RWPE2 (cell line): Measurements from ENCODE around the gene GNG11.

Experiments used
- ATAC-seq: fragments of 200-7000 bp; cut with Tn5 transposase; 3 replicates; pipeline ENCODE4 v1.9.1; 2021; ENCODE audit warnings: low read depth
- DNase-seq: peaks from one replicate; pipeline ENCODE4 v3.0.0-alpha.2; 2020; ENCODE audit warnings: low spot score
- H3K27ac ChIP-seq: fragments of 450-650 bp; 2 replicates; pipeline ENCODE4 v1.5.1; 2017; ENCODE audit warnings: mild to moderate bottlenecking; ENCODE audit not compliant: poor library complexity, severe bottlenecking
- H3K27me3 ChIP-seq: fragments of 250-450 bp; sonication (Bioruptor Pico); 2 replicates; pipeline ENCODE4 v1.5.1; 2021; ENCODE audit warnings: mild to moderate bottlenecking, moderate library complexity; ENCODE audit not compliant: insufficient read depth, poor library complexity, severe bottlenecking
- H3K36me3 ChIP-seq: fragments of 250-450 bp; sonication (Bioruptor Pico); 2 replicates; pipeline ENCODE4 v1.5.1; 2020; ENCODE audit warnings: low read depth, mild to moderate bottlenecking, moderate library complexity
- H3K4me1 ChIP-seq: fragments of 250-450 bp; sonication (Bioruptor Pico); 2 replicates; pipeline ENCODE4 v1.5.1; 2021; ENCODE audit warnings: mild to moderate bottlenecking, moderate library complexity; ENCODE audit not compliant: insufficient read depth, poor library complexity, severe bottlenecking
- H3K4me3 ChIP-seq: fragments of 250-450 bp; sonication (Bioruptor Pico); 2 replicates; pipeline ENCODE4 v1.5.1; 2021; ENCODE audit warnings: mild to moderate bottlenecking, moderate library complexity; ENCODE audit not compliant: severe bottlenecking
- H3K9me3 ChIP-seq: fragments of 250-450 bp; sonication (Bioruptor Pico); 2 replicates; pipeline ENCODE4 v1.5.1; 2021; ENCODE audit warnings: mild to moderate bottlenecking, moderate library complexity; ENCODE audit not compliant: severe bottlenecking
- TF ChIP-seq, protein P1 (sequence below): fragments of 450-650 bp; IDR thresholded peaks from one replicate; pipeline ENCODE4 v1.5.1; 2017; ENCODE audit warnings: mild to moderate bottlenecking, moderate library complexity; ENCODE audit not compliant: poor library complexity, severe bottlenecking

Gene GNG11

DNA sequence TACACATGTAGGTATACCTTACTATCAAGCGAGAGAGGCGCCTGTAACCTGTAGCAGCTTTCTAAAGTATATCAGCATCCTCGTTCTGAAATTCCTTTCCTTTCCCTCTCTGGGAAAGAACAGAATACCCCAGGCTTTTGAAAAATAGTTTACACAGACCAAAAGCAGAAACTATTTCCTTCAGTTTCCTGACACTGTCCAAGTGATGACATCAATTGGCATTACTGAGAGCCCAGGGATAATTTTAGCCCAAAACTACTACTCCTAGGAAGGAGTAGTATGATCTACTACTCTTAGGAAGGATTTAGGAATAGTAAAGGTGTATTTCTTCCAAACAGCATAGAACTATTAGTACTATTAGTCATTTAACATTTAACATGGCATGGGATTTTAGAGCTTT lies 6.0 kb downstream of the GNG11 start:
- Histone ChIP-seq H3K9me3 (no peaks in the 10 kb centered on the region), H3K4me1 (no peaks in the 10 kb centered on the region), H3K36me3 (no peaks in the 10 kb centered on the region), H3K27me3 (no peaks in the 10 kb centered on the region), H3K27ac (no peak overlapping the region), H3K4me3 (no peak overlapping the region)
- no peak for DNase-seq
- no peak for ATAC-seq
- TF ChIP-seq, protein P1, sequence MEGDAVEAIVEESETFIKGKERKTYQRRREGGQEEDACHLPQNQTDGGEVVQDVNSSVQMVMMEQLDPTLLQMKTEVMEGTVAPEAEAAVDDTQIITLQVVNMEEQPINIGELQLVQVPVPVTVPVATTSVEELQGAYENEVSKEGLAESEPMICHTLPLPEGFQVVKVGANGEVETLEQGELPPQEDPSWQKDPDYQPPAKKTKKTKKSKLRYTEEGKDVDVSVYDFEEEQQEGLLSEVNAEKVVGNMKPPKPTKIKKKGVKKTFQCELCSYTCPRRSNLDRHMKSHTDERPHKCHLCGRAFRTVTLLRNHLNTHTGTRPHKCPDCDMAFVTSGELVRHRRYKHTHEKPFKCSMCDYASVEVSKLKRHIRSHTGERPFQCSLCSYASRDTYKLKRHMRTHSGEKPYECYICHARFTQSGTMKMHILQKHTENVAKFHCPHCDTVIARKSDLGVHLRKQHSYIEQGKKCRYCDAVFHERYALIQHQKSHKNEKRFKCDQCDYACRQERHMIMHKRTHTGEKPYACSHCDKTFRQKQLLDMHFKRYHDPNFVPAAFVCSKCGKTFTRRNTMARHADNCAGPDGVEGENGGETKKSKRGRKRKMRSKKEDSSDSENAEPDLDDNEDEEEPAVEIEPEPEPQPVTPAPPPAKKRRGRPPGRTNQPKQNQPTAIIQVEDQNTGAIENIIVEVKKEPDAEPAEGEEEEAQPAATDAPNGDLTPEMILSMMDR: no peak

DNA sequence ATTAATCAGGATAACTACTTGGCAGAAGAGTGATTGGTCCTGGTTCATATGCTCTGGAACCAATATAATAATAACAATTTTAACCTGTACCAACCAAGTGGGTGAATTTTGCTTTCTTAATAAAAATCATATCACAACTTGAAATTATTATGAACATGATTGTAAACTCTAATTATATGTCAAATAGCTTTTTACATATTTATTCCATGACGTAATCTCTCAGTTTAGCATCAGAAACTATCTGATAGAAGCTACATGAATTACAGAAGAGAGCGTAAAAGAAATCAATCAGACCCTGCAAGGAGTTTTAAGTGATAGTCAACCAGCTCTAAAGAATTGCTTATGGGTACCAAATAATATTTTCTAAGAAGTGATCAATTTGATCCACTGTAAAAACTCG lies 10.1 kb downstream of the GNG11 start:
- TF ChIP-seq, protein P1: no peak
- H3K9me3 ChIP-seq: no peaks in the 10 kb centered on the region
- no peaks in the 10 kb centered on the region for H3K36me3 ChIP-seq
- H3K27ac ChIP-seq: no peak overlapping the region
- no peak for DNase-seq
- no peak overlapping the region for H3K4me3 ChIP-seq
- H3K27me3 ChIP-seq: no peaks in the 10 kb centered on the region
- no peaks in the 10 kb centered on the region for H3K4me1 ChIP-seq
- no peak for ATAC-seq

DNA sequence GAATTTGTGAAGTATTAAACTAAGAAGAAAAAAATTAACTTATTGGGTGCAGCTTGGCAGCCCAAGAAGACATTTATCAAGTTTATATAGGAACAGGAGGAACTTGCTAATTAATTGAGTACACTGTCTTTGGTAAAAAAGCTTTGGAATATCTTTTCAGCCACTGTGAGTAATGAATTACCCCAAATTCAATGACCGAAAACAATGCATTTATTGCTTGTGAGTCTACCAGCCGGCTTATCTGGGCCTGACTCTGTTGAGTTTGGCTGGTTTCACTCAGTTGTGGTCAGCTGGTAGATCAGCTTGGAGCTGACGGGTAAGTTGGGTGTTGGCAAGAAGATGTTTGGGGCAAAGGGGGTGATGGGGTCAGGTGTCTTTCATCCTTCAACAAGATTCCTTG lies 11.6 kb downstream of the GNG11 start:
- Histone ChIP-seq H3K4me1 (no peaks in the 10 kb centered on the region), H3K36me3 (no peaks in the 10 kb centered on the region), H3K27ac (no peak overlapping the region), H3K9me3 (no peaks in the 10 kb centered on the region), H3K4me3 (no peak overlapping the region), H3K27me3 (no peaks in the 10 kb centered on the region)
- ATAC-seq (no peak), DNase-seq (no peak)
- TF ChIP-seq, protein P1: no peak

DNA sequence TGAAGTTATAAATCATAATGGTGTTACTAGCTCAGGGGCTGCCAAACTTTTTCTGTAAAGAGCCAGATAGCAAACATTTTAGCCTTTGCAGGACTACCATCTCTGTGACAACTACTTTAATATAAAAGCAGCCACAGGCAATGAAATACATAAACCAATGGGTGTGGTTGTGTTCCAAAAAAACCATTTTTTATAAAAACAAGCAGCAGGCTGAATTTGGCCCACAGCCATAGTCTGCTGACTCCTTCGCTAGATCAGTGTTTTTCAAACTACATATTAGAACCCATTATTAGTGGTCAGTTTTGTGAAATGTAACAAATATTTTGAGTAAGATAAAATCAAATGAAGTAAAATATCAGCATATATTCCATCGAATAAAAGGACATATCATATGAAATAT lies 13.6 kb downstream of the GNG11 start:
- no peak for ATAC-seq

DNA sequence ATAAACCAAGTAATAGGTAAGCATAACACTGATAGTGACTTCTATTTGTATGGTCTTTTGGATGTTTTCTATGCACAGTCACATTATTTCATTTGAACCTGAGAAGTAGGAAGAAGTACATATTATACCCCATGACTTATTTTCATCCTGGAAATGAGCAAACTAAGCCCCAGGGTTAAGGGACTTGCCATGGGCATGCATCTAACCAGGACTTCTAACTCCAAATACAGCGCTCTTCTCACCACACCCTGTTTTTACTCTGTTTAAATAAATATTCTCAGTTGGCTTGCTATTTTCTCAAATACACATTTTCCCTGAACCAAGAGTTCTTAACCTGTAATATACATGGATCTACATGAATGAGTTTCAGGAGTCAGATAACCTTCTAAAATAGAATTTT lies 16.3 kb downstream of the GNG11 start:
- DNase-seq (no peak), ATAC-seq (no peak)
- TF ChIP-seq, protein P1: no peak
- H3K4me3 ChIP-seq: no peak overlapping the region
- H3K27me3 ChIP-seq: no peaks in the 10 kb centered on the region
- H3K27ac ChIP-seq: no peak overlapping the region
- H3K4me1 ChIP-seq: no peaks in the 10 kb centered on the region
- H3K9me3 ChIP-seq: no peaks in the 10 kb centered on the region
- H3K36me3 ChIP-seq: no peaks in the 10 kb centered on the region

More for the DNA sequence above, 13.6 kb downstream of the GNG11 start:
- TF ChIP-seq, protein P1: no peak
- no peaks in the 10 kb centered on the region for H3K27me3 ChIP-seq
- H3K4me3 ChIP-seq: no peak overlapping the region
- no peaks in the 10 kb centered on the region for H3K4me1 ChIP-seq
- no peak for DNase-seq
- no peaks in the 10 kb centered on the region for H3K9me3 ChIP-seq
- H3K36me3 ChIP-seq: no peaks in the 10 kb centered on the region
- no peak overlapping the region for H3K27ac ChIP-seq
